NK-92 (cell line): Measurements from ENCODE around the gene MTA2.

Experiments
- DNase-seq: peaks from one replicate; lab custom pipeline; 2025; ENCODE audit not compliant: unreplicated experiment; lab: John Stamatoyannopoulos, UW

MTA2 gene

GRCh38 chr11:62612366-62613290 lies 11.0 kb upstream of the MTA2 start, which contains the start of the genes EML3 and ROM1:
Gene EML3, minus strand, starts transcription at chr11:62612775. Its CDS starts 318 bp downstream, at chr11:62612457.
Gene ROM1, plus strand, starts transcription at chr11:62613257. Its CDS starts 25 bp downstream, at chr11:62613282.
- DNase-seq = peak; percentile 29

- DNase-seq = no peak
Measured at GRCh38 chr11:62611705-62612365, 10.2 kb upstream of the MTA2 start.

GRCh38 chr11:62610814-62611704 lies 9.4 kb upstream of the MTA2 start:
- DNase-seq = no peak

DNA sequence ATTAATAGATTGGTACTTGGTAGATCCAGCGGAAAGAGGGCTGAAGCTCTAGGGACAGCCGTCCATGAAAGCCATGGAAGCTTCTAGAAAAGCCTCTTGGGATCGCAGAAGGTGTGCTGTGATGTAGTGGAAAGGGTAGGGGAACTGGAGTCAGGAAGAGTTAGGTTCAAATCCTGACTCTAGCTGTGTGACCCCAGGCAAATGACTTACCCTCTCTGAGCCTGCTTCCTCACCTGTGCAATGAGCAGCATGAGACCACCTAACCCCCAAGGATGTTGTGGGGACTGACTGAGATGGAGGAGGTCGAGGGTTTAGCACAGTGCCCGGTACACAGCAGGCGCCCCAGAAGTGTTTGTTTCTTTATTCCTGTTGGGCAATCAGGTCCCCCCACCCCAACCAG lies 8.7 kb upstream of the MTA2 start:
- no peak for DNase-seq

DNA sequence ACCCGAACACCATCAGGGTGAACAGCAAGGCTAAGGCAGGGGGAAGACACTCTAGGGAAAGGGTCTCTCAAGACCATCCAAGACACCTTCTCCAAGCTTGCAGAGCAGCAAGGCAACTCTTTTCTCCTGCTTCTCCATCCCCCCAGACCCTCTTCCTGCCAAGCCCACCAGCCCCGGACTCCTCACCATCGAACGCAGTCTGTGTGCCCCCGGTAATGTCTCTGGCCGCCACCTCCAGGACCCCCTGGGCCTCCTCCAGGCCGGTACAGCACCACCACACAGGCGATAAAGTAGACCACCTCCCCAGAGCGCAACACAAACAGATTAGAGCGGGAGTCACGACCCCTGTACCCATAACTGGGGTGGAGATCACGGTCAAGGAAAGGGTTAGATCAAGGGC lies 7.1 kb upstream of the MTA2 start:
- no peak for DNase-seq

DNA sequence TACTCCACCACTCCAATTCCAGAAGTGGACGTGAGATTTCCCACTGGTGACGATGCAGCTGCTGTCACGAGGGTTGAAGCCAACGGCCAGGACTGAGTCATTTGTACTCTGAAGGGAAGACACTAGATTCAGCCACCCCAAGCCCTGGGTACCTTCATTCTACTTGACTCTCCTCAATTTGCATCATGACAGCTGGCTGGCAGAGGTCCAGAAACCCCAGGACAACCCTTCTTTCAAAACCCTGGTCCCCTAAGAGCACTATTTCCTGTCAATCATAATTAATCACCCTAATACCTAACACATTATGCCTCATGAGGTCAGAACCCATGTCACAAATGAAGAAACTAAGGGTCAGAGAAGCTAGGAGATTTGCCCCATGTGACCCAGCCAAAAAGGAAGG lies 6.0 kb upstream of the MTA2 start:
- DNase-seq = no peak

GRCh38 chr11:62605902-62606301 lies 4.2 kb upstream of the MTA2 start:
- no peak for DNase-seq

- no peak for DNase-seq
Measured at GRCh38 chr11:62605467-62605866, 3.8 kb upstream of the MTA2 start.

DNA sequence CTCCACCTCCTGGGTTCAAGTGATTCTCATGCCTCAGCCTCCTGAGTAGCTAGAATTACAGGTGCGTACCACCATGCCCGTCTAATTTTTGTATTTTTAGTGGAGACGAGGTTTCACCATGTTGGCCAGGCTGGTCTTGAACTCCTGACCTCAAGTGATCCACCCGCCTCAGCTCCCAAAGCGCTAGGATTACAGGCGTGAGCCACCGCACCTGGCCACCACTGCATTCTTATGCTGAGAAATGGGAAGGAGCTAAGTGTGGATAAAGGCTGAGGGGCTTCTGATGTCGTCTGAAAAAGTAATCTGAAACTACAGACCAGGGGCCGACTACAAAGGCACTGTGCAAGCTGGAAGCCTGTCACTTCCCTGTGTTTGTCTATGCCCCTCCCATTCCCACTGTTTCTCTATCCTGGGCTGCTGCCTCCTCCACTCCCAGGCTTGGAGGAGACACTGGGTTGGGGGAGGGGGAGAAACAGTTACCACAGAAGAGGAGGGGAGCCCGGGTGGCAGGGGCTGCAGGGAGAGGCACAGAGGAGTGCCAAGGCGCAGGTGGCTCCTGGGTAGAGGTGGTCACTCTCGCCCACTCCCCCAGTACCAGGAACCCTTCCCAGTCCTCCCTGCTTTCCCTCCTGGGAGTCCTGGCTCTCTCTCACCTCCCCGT lies 2.9 kb upstream of the MTA2 start:
- no peak for DNase-seq

- no peak for DNase-seq
Measured at GRCh38 chr11:62603776-62604299, 2.2 kb upstream of the MTA2 start.

DNA sequence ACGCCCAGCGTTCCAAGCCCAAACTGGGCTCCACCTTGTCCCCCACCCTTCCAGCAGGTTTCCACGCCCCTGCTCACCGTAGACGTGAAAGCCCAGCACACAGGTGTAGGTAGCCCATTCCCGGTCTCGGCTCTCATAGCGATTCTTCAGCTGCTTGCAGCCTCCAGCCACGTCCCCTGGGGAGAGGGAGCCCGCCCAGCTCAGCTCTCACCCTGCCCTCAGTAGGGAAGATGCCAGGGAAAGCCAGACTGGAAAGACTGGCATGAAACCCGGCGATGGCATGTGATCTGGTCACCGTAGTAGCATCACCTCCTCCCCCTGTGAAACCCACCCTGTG lies 1.4 kb upstream of the MTA2 start:
- DNase-seq = no peak

DNA sequence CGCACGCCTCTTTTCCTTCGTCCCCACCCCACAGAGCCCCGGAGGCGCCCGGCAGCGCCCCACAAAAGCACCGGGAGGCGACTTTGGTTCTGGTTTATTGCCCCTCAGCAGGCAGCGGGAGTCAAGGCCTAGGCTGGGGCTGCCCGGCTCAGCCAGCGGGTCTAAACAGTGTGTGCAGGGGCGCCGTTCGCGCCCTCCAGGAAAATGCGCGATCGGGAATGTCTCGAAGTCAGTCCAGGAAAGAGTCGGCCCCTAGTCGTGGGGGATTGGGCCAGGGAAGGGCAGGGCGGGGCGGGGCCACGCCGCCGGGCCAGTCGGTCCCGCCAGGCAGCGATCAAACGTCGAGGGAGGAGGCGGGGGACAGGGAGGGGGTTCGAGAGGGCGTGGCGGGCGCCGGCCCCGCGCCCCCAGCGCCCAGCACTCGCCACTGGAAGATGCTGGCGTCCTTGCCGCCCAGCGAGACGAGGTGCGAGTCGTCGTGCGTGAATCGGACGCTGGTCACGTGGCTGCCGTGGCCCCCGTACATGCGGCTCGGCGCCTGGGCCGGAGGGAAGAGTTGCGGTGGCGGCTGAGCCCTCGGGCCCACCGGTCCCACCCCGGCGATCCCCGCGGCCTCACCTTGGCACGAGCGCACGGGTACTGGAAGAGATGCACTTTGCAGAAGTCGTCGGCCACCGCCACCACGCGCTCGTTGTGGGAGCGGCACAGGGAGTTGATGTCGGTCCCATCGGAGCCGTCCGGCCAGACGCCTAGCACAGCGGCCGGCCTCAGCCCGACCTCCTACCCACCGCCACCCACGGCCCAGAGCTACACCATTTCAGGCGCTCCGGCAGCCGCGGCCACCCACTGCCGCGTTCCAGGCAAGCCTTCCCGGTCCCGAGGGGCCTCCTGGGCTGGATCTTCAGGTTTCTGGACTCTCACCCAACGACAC lies 741 bp upstream of the MTA2 start:
- no peak for DNase-seq

DNA sequence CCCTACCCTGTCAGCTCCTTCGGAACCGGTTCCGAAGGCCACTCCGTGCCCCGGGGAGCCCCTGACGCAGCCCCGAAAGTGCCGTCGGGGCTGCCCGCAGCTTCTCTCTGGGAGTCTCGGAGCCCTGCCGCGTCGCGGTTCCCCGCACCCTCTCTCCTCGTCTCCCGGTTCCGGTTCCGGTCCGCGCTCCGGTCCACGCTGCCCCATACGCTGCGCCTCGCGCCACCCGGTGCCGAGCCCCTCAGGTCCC lies 618 bp downstream of the MTA2 start:
- no peak for DNase-seq

DNA sequence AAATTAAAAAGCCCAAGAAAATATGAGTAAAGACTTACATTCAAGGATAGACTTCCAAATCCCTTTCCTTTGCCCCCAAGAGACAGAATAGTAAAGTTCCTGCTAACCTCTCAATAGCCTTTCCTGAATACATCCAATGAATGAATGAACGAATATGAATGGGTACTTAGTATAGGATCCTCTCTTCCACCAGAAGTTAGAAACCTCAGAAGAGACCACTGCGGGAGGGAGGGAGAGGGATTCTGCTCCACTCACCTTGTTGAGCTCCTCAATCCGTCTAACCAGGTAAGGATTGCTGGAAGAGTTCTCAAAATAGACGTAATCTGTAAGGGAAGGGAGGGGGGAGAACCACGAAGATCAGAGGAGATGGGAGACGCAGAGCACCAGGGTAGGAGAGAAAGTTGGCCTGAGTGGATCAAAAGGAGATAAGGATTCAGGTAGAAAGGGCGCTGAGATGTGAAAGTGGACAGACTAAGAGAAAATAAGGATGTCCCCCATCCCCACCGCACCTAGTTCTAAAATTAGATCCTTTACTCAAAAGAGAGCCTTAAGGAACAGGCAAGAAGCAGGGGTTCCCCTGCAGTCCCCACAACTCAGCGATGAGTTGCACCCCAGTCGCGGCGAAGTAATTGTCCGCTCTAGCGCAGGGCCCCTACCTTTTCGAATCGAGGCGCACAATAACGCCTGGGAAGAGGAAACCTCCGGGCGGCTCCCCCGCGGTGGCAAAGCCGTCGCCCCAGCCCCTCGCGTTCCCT lies 1.1 kb downstream of the MTA2 start:
- no peak for DNase-seq

GRCh38 chr11:62599901-62600300 lies 1.8 kb downstream of the MTA2 start:
- no peak for DNase-seq

DNA sequence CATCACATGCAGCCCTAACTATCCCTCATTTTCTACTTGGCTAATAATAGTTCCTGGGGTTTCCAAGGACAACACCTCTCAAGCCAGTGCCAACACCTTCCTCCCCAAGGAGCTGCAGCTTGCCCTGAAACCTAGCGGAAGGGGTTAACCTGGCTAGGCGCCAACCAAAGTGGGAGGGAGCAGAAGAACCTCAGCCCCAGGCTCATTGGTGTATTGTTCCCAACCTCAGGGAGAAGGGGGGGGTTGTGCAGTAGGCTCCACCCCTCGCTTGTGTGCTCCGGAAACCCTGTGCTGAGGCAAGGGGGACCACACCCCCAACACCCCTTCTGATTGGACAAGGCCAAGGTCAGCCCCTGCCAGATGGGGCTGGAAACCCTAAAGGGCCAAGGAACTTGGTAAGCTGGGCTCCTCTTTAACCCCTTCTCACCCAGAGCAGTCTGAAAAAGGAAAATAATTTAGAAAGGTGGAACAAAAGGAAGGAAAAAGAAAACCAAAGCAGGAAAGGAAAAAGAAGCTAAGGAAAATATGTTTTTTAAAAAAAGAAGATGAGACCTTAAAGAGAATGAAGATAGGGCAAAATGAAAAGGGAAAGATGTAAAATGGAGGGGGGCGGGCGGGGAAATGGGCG lies 2.5 kb downstream of the MTA2 start:
- peak; percentile 92 for DNase-seq

DNA sequence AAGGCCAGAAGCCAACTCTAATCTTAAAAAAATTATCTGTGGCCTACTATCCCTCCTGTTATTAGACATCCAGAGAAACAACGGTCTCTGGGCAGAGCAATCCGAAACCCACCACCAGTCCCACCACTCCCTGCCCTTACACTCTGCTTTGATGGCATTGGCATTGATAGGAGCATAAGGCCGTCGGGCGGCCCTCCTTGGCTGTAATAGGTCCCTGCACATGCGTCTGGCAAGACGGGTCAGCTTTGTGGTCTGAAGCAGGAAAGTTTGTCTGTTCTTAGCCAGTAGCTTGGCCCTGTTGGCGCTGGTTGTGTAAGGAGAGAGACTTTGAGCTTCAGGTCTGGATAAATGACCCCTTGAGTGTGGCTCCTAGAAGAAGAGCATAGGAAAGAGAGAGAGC lies 6.5 kb downstream of the MTA2 start:
- no peak for DNase-seq

- no peak for DNase-seq
Measured at GRCh38 chr11:62593434-62594044, 8.1 kb downstream of the MTA2 start.
